GM12878 (cell line): ENCODE measurements around the gene SLC9C2. TPM values are rescaled to one million over a fixed set of nuclear protein-coding genes. Genes with fewer than 3 reads are reported as not detected.

Experiments
- ATAC-seq: fragments of 200-7000 bp; cut with Tn5 transposase; 3 replicates; pipeline ENCODE4 v1.9.1; 2020; ENCODE audit warnings: mild to moderate bottlenecking, moderate library complexity
- BruUV-seq: library from RNA; stranded (reverse); fragments of 400-500 nt; replicated peaks from 2 replicates; lab custom pipeline; 2021; lab: Mats Ljungman, UMichigan
- CTCF ChIA-PET: fragments of 300-600 bp; sonication (Branson Sonifier 250); formaldehyde crosslinking; extraction: SDS; loops from one replicate; lab custom pipeline; 2021; ENCODE audit warnings: inconsistent platforms; lab: Yijun Ruan, JAX
- POLR2A ChIA-PET: fragments of 350-600 bp; formaldehyde crosslinking; extraction: SDS; loops from one replicate; lab custom pipeline; 2021; ENCODE audit warnings: inconsistent platforms; lab: Charles Lee
- RAD21 ChIA-PET: fragments of 300-600 bp; sonication (Branson Sonifier 250); formaldehyde crosslinking; loops from one replicate; lab custom pipeline; 2023; ENCODE audit warnings: antibody characterized with exemption; ENCODE audit not compliant: unreplicated experiment; lab: Charles Lee
- SMC1A ChIA-PET: fragments of 300-600 bp; sonication (Branson Sonifier 250); formaldehyde crosslinking; loops from one replicate; lab custom pipeline; 2023; ENCODE audit not compliant: unreplicated experiment, uncharacterized antibody; lab: Charles Lee
- DNase-seq: peaks from one replicate; pipeline ENCODE4 v3.0.0-alpha.2; 2011; ENCODE audit warnings: low read depth, low spot score
- FAIRE-seq: peaks from 3 replicates; lab custom pipeline; 2011; peaks lifted over from hg19 to GRCh38; lab: Jason Lieb, UNC
- H2AFZ ChIP-seq: 2 replicates; pipeline ENCODE4 v1.6.0; 2011; ENCODE audit warnings: low read depth, low read length, control low read depth; ENCODE audit not compliant: control insufficient read depth
- H3K27ac ChIP-seq: 2 replicates; pipeline ENCODE4 v1.5.1; 2011; ENCODE audit warnings: control low read depth; ENCODE audit not compliant: control insufficient read depth, insufficient read depth
- H3K27me3 ChIP-seq, 2 experiments: replicated peaks in 1 of 2; 2 replicates each; pipeline versions ENCODE4 v1.6.0 to v1.6.1; 2011; ENCODE audit warnings: low read length in 1 of 2; ENCODE audit not compliant: control insufficient read depth in 2 of 2, insufficient read depth in 2 of 2
- H3K36me3 ChIP-seq, 2 experiments: 2 replicates each; pipeline ENCODE4 v1.5.1; 2011; ENCODE audit warnings: low read length in 1 of 2; ENCODE audit not compliant: control insufficient read depth in 2 of 2, insufficient read depth in 2 of 2
- H3K4me1 ChIP-seq: 2 replicates; pipeline ENCODE4 v1.6.1; 2011; ENCODE audit warnings: mild to moderate bottlenecking, low read length, moderate library complexity, mixed read lengths; ENCODE audit not compliant: control insufficient read depth, insufficient read depth
- H3K4me2 ChIP-seq: 2 replicates; pipeline ENCODE4 v1.6.0; 2011; ENCODE audit warnings: control low read depth; ENCODE audit not compliant: control insufficient read depth, insufficient read depth
- H3K4me3 ChIP-seq: fragments of 200-600 bp; sonication (generic); 2 replicates; pipeline ENCODE4 v1.5.1; 2016
- H3K79me2 ChIP-seq: 2 replicates; pipeline ENCODE4 v1.6.0; 2011; ENCODE audit warnings: low read length; ENCODE audit not compliant: control insufficient read depth, insufficient read depth
- H3K9ac ChIP-seq: 2 replicates; pipeline ENCODE4 v1.8.0; 2011; ENCODE audit warnings: low read length, control low read depth, mixed read lengths; ENCODE audit not compliant: control insufficient read depth, insufficient read depth
- H3K9me3 ChIP-seq: replicated peaks from 3 replicates; pipeline ENCODE4 v1.5.1; 2011; ENCODE audit warnings: mild to moderate bottlenecking, low read length; ENCODE audit not compliant: control insufficient read depth, insufficient read depth
- H4K20me1 ChIP-seq: 2 replicates; pipeline ENCODE4 v1.6.0; 2011; ENCODE audit not compliant: control insufficient read depth, insufficient read depth
- ASH2L ChIP-seq: fragments of 300-600, 200-600 bp; sonication (generic); IDR thresholded peaks from 2 replicates; pipeline ENCODE4 v1.6.1; 2017; ENCODE audit warnings: low read depth, mild to moderate bottlenecking, borderline replicate concordance
- BCL11A ChIP-seq: IDR thresholded peaks from 2 replicates; pipeline ENCODE4 v1.6.1; 2011; ENCODE audit warnings: low read depth, low read length
- EP300 ChIP-seq, 2 experiments: fragments of 150-350 bp in 1 of 2; IDR thresholded peaks; 2 replicates each; pipeline ENCODE4 v1.6.1; 2011 to 2012; ENCODE audit warnings: low read depth in 2 of 2, low read length in 2 of 2, borderline replicate concordance in 1 of 2, improper control_type of control experiment in 1 of 2, inconsistent platforms in 1 of 2; ENCODE audit not compliant: control insufficient read depth in 1 of 2
- MTA2 ChIP-seq: fragments of 450-650 bp; IDR thresholded peaks from 2 replicates; pipeline ENCODE4 v1.6.1; 2016; ENCODE audit warnings: low read depth, mild to moderate bottlenecking, moderate library complexity
- MTA3 ChIP-seq: IDR thresholded peaks from 2 replicates; pipeline ENCODE4 v1.6.1; 2012; ENCODE audit warnings: low read length, inconsistent platforms, borderline replicate concordance
- MXI1 ChIP-seq: fragments of 150-350 bp; IDR thresholded peaks from 2 replicates; pipeline ENCODE4 v1.6.1; 2011; ENCODE audit warnings: low read depth, mild to moderate bottlenecking, inconsistent platforms, low read length, improper control_type of control experiment
- MYC ChIP-seq: IDR thresholded peaks from 2 replicates; pipeline ENCODE4 v1.6.1; 2011; ENCODE audit warnings: mild to moderate bottlenecking, low read length, moderate library complexity, inconsistent platforms; ENCODE audit not compliant: insufficient read depth, insufficient replicate concordance, insufficient read length, severe bottlenecking
- TARDBP ChIP-seq: IDR thresholded peaks from 2 replicates; pipeline ENCODE4 v1.6.1; 2016; ENCODE audit warnings: borderline replicate concordance
- whole genome bisulfite sequencing: methylation state at CpG from one replicate; pipeline ENCODE4 v1.1.6; 2016; ENCODE audit warnings: low lambda C conversion rate; ENCODE audit not compliant: insufficient replicate concordance, insufficient coverage; ENCODE audit errors: missing lambda C conversion rate; 5-methylcytosine and 5-hydroxymethylcytosine counted together
- in situ Hi-C: fragments of 300-500 bp; cut with MboI; formaldehyde crosslinking; loops from 9 replicates; pipeline ENCODE4 v1.14.3; 2018; ENCODE audit warnings: mixed read lengths
- intact Hi-C: fragments of 100-400 bp; cut with micrococcal nuclease; formaldehyde crosslinking; loops from one replicate; pipeline ENCODE4 v1.14.2; 2022; ENCODE audit not compliant: unreplicated experiment
- polyA plus RNA-seq, 11 experiments: library from polyadenylated mRNA; depleted of rRNA in 4 of 11; unstranded in 6 of 11; stranded (reverse) in 5 of 11; fragments of >200 nt; fragmentation: Nextera tagmentation in 4 of 11; fragmentation: Illumina TruSeq in 1 of 11; extraction: Ambion mirVana in 4 of 11; extraction: Trizol in 1 of 11; gene quantifications; 1 replicate in 1 of 11; 2 replicates in 10 of 11; pipeline versions ENCODE4 v1.2.1 to v1.2.3, GENCODE V29; 2011 to 2016; ENCODE audit warnings: inconsistent platforms in 2 of 11, missing spikeins in 2 of 11, low read depth in 1 of 11
- total RNA-seq, 4 experiments: library from RNA; depleted of rRNA in 3 of 4; stranded (reverse); fragments of >200 nt in 3 of 4; fragmentation: Illumina TruSeq in 1 of 4; extraction: Trizol in 1 of 4; gene quantifications; 2 replicates each; pipeline versions ENCODE4 v1.2.1 to v1.2.3, GENCODE V29; 2013 to 2021
- TF ChIP-seq, protein P1 (sequence below): IDR thresholded peaks from 2 replicates; pipeline ENCODE4 v1.6.1; 2011; ENCODE audit warnings: mild to moderate bottlenecking, low read depth, low read length, moderate library complexity; ENCODE audit not compliant: insufficient replicate concordance
- TF ChIP-seq, protein P2 (sequence below): fragments of 450-650 bp; formaldehyde crosslinking; IDR thresholded peaks from 2 replicates; pipeline ENCODE4 v1.5.0; 2022; ENCODE audit warnings: mild to moderate bottlenecking, missing genetic modification characterization
- TF ChIP-seq, protein P3 (sequence below): fragments of 150-350 bp; IDR thresholded peaks from 2 replicates; pipeline ENCODE4 v1.6.1; 2016; ENCODE audit warnings: low read depth, low read length
- TF ChIP-seq, protein P4 (sequence below): fragments of 450-650 bp; IDR thresholded peaks from 2 replicates; pipeline ENCODE4 v1.6.1; 2017; ENCODE audit warnings: low read depth, mild to moderate bottlenecking, moderate library complexity

The SLC9C2 gene
- total and polyA plus RNA-seq, 10 of the 15 experiments (the other 5 are each of a cell fraction or from before 2014, with no cell fraction given): not detected

DNA sequence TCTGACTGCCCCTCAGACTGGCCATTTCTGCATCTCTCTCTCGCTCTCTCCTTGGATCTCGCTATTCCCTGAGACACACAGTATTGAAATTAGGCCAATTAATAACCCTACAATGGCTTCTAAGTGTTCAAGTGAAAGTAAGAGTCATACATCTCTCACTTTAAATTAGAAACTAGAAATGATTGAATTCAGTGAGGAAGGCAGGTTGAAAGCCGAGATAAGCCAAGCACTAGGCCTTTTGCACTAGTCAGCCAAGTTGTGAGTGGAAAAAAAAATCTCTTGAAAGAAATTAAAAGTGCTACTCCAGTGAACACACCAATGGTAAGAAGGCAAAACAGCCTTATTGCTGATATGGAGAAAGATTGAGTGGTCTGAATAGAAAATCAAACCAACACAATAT lies 51.2 kb downstream of the SLC9C2 start:
- 0% methylated on average over 3 of the region's 3 CpGs for WGBS
- Histone ChIP-seq H2AFZ (no peak overlapping the region), H3K4me2 (no peak overlapping the region), H3K9me3 (no peaks in the 10 kb centered on the region), H3K79me2 (no peaks in the 10 kb centered on the region), H4K20me1 (no peaks in the 10 kb centered on the region), H3K27me3 (no peaks in the 10 kb centered on the region), H3K36me3 (no peaks in the 10 kb centered on the region), H3K4me1 (no peaks in the 10 kb centered on the region), H3K9ac (no peak overlapping the region), H3K27ac (no peak overlapping the region), H3K4me3 (no peak overlapping the region)
- BruUV-seq: no TSS peak
- POLR2A ChIA-PET: no interaction called here
- RAD21 ChIA-PET: no interaction called here
- CTCF ChIA-PET: no interaction called here
- FAIRE-seq: no peak
- SMC1A ChIA-PET: interaction anchor here (1.7 kb wide), 1 partner anchor 19 kb away, joined by 4 read pairs; no protein-coding TSS in a partner anchor
- no peak for ATAC-seq
- no peak for DNase-seq
- in situ Hi-C loops (no loop called here), intact Hi-C loops (no loop called here)
- TF ChIP-seq MYC (no peak), MXI1 (no peak), MTA2 (no peak), ASH2L (no peak), MTA3 (no peak), TARDBP (no peak), BCL11A (no peak), EP300 (IDR thresholded peaks at IDR 0.05; ENCODE audit: borderline replicate concordance in 1 of 2, control insufficient read depth in 1 of 2, low read depth in 2 of 2, low read length in 2 of 2) (no peak)
- TF ChIP-seq, protein P1, sequence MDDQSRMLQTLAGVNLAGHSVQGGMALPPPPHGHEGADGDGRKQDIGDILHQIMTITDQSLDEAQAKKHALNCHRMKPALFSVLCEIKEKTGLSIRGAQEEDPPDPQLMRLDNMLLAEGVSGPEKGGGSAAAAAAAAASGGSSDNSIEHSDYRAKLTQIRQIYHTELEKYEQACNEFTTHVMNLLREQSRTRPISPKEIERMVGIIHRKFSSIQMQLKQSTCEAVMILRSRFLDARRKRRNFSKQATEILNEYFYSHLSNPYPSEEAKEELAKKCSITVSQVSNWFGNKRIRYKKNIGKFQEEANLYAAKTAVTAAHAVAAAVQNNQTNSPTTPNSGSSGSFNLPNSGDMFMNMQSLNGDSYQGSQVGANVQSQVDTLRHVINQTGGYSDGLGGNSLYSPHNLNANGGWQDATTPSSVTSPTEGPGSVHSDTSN: no peak
- TF ChIP-seq, protein P2, sequence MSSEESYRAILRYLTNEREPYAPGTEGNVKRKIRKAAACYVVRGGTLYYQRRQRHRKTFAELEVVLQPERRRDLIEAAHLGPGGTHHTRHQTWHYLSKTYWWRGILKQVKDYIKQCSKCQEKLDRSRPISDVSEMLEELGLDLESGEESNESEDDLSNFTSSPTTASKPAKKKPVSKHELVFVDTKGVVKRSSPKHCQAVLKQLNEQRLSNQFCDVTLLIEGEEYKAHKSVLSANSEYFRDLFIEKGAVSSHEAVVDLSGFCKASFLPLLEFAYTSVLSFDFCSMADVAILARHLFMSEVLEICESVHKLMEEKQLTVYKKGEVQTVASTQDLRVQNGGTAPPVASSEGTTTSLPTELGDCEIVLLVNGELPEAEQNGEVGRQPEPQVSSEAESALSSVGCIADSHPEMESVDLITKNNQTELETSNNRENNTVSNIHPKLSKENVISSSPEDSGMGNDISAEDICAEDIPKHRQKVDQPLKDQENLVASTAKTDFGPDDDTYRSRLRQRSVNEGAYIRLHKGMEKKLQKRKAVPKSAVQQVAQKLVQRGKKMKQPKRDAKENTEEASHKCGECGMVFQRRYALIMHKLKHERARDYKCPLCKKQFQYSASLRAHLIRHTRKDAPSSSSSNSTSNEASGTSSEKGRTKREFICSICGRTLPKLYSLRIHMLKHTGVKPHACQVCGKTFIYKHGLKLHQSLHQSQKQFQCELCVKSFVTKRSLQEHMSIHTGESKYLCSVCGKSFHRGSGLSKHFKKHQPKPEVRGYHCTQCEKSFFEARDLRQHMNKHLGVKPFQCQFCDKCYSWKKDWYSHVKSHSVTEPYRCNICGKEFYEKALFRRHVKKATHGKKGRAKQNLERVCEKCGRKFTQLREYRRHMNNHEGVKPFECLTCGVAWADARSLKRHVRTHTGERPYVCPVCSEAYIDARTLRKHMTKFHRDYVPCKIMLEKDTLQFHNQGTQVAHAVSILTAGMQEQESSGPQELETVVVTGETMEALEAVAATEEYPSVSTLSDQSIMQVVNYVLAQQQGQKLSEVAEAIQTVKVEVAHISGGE (CRISPR knock-in tag): no peak
- TF ChIP-seq, protein P3, sequence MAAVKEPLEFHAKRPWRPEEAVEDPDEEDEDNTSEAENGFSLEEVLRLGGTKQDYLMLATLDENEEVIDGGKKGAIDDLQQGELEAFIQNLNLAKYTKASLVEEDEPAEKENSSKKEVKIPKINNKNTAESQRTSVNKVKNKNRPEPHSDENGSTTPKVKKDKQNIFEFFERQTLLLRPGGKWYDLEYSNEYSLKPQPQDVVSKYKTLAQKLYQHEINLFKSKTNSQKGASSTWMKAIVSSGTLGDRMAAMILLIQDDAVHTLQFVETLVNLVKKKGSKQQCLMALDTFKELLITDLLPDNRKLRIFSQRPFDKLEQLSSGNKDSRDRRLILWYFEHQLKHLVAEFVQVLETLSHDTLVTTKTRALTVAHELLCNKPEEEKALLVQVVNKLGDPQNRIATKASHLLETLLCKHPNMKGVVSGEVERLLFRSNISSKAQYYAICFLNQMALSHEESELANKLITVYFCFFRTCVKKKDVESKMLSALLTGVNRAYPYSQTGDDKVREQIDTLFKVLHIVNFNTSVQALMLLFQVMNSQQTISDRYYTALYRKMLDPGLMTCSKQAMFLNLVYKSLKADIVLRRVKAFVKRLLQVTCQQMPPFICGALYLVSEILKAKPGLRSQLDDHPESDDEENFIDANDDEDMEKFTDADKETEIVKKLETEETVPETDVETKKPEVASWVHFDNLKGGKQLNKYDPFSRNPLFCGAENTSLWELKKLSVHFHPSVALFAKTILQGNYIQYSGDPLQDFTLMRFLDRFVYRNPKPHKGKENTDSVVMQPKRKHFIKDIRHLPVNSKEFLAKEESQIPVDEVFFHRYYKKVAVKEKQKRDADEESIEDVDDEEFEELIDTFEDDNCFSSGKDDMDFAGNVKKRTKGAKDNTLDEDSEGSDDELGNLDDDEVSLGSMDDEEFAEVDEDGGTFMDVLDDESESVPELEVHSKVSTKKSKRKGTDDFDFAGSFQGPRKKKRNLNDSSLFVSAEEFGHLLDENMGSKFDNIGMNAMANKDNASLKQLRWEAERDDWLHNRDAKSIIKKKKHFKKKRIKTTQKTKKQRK: no peak
- TF ChIP-seq, protein P4, sequence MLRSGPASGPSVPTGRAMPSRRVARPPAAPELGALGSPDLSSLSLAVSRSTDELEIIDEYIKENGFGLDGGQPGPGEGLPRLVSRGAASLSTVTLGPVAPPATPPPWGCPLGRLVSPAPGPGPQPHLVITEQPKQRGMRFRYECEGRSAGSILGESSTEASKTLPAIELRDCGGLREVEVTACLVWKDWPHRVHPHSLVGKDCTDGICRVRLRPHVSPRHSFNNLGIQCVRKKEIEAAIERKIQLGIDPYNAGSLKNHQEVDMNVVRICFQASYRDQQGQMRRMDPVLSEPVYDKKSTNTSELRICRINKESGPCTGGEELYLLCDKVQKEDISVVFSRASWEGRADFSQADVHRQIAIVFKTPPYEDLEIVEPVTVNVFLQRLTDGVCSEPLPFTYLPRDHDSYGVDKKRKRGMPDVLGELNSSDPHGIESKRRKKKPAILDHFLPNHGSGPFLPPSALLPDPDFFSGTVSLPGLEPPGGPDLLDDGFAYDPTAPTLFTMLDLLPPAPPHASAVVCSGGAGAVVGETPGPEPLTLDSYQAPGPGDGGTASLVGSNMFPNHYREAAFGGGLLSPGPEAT: no peak
